HepG2 (cell line): ENCODE measurements around the gene TAPBP. TPM values are rescaled to one million over a fixed set of nuclear protein-coding genes. Genes with fewer than 3 reads are reported as not detected.

Experiments used
- IRX3 ChIP-seq: sonication (generic); formaldehyde crosslinking; IDR thresholded peaks from 2 replicates; pipeline ENCODE4 v1.8.1; 2023; ENCODE audit warnings: mild to moderate bottlenecking, low read depth, missing genetic modification reagents, borderline replicate concordance
- KDM3A ChIP-seq: IDR thresholded peaks from 2 replicates; pipeline ENCODE4 v1.6.1; 2018; ENCODE audit warnings: low read depth, missing compliant biosample characterization
- NPAS2 ChIP-seq: sonication (generic); formaldehyde crosslinking; IDR thresholded peaks from 2 replicates; pipeline ENCODE4 v1.8.0; 2022; ENCODE audit warnings: mild to moderate bottlenecking, missing genetic modification reagents, borderline replicate concordance
- ONECUT2 ChIP-seq: sonication (generic); formaldehyde crosslinking; IDR thresholded peaks from 2 replicates; pipeline ENCODE4 v1.4.0; 2020; ENCODE audit warnings: missing genetic modification reagents
- RBM39 ChIP-seq: fragments of 200-400 bp; formaldehyde crosslinking; IDR thresholded peaks from one replicate; pipeline ENCODE4 v1.6.1; 2018; ENCODE audit warnings: antibody characterized with exemption, mild to moderate bottlenecking, low read depth, low read length; ENCODE audit not compliant: poor library complexity, severe bottlenecking
- RCOR2 ChIP-seq: IDR thresholded peaks from 2 replicates; pipeline ENCODE4 v1.6.1; 2016; ENCODE audit warnings: missing biosample characterization, missing genetic modification reagents
- REPIN1 ChIP-seq: sonication (generic); formaldehyde crosslinking; IDR thresholded peaks from 2 replicates; pipeline ENCODE4 v1.8.0; 2022; ENCODE audit warnings: missing genetic modification reagents, low read depth, mild to moderate bottlenecking, borderline replicate concordance
- RXRA ChIP-seq: sonication (generic); formaldehyde crosslinking; IDR thresholded peaks from 2 replicates; pipeline ENCODE4 v1.5.1; 2020; ENCODE audit warnings: missing genetic modification reagents
- SSRP1 ChIP-seq: IDR thresholded peaks from 2 replicates; pipeline ENCODE4 v1.6.1; 2016; ENCODE audit warnings: control low read depth
- TOPORS ChIP-seq: sonication (generic); formaldehyde crosslinking; IDR thresholded peaks from 2 replicates; pipeline ENCODE4 v1.8.0; 2023; ENCODE audit warnings: mild to moderate bottlenecking, missing genetic modification reagents
- ZBTB38 ChIP-seq: sonication (generic); formaldehyde crosslinking; IDR thresholded peaks from 2 replicates; pipeline ENCODE4 v1.5.1; 2020; ENCODE audit warnings: mild to moderate bottlenecking, missing genetic modification reagents
- ZC3H13 ChIP-seq: sonication (generic); formaldehyde crosslinking; IDR thresholded peaks from 2 replicates; pipeline ENCODE4 v1.8.1; 2023; ENCODE audit warnings: mild to moderate bottlenecking, missing genetic modification reagents, moderate library complexity
- ZNF335 ChIP-seq: sonication (generic); formaldehyde crosslinking; IDR thresholded peaks from 2 replicates; pipeline ENCODE4 v1.4.0; 2020; ENCODE audit warnings: missing genetic modification reagents
- polyA plus RNA-seq, 8 experiments: library from polyadenylated mRNA; depleted of rRNA in 3 of 8; stranded (reverse) in 7 of 8; unstranded in 1 of 8; fragments of >200 nt; fragmentation: Illumina TruSeq in 4 of 8; extraction: Trizol in 4 of 8; gene quantifications; 2 replicates each; pipeline versions ENCODE4 v1.2.1 to v1.2.3, GENCODE V29; 2011 to 2016; ENCODE audit warnings: low read depth in 4 of 8, missing spikeins in 1 of 8, mixed read lengths in 1 of 8; ENCODE audit not compliant: insufficient read depth in 1 of 8
- total RNA-seq, 5 experiments: library from RNA; depleted of rRNA; stranded (reverse); fragments of >200 nt; fragmentation: Illumina TruSeq; extraction: Trizol; gene quantifications; 2 replicates each; pipeline ENCODE4 v1.2.3, GENCODE V29; 2016; ENCODE audit warnings: low read depth in 1 of 5
- TF ChIP-seq, protein P1 (sequence below): sonication (generic); formaldehyde crosslinking; IDR thresholded peaks from 2 replicates; pipeline ENCODE4 v1.4.0; 2020; ENCODE audit warnings: low read depth, mild to moderate bottlenecking, missing genetic modification reagents
- TF ChIP-seq, protein P2 (sequence below): sonication (generic); formaldehyde crosslinking; conservative IDR thresholded peaks from 2 replicates; pipeline ENCODE4 v1.4.0; 2020; ENCODE audit warnings: missing genetic modification reagents
- TF ChIP-seq, protein P3 (sequence below): sonication (generic); formaldehyde crosslinking; conservative IDR thresholded peaks from 2 replicates; pipeline ENCODE4 v1.8.0; 2022; ENCODE audit warnings: low read depth, missing genetic modification reagents
- TF ChIP-seq, protein P4 (sequence below): sonication (generic); formaldehyde crosslinking; IDR thresholded peaks from 2 replicates; pipeline ENCODE4 v1.4.0; 2020; ENCODE audit warnings: mild to moderate bottlenecking, missing genetic modification reagents
- TF ChIP-seq, protein P5 (sequence below): sonication (generic); formaldehyde crosslinking; IDR thresholded peaks from 2 replicates; pipeline ENCODE4 v1.5.1; 2020; ENCODE audit warnings: mild to moderate bottlenecking, missing genetic modification reagents, borderline replicate concordance

Gene TAPBP
- total and polyA plus RNA-seq, 2 of the 13 experiments (the other 11 are each of a cell fraction or from before 2014, with no cell fraction given), result 27.4 to 32.3 TPM

DNA sequence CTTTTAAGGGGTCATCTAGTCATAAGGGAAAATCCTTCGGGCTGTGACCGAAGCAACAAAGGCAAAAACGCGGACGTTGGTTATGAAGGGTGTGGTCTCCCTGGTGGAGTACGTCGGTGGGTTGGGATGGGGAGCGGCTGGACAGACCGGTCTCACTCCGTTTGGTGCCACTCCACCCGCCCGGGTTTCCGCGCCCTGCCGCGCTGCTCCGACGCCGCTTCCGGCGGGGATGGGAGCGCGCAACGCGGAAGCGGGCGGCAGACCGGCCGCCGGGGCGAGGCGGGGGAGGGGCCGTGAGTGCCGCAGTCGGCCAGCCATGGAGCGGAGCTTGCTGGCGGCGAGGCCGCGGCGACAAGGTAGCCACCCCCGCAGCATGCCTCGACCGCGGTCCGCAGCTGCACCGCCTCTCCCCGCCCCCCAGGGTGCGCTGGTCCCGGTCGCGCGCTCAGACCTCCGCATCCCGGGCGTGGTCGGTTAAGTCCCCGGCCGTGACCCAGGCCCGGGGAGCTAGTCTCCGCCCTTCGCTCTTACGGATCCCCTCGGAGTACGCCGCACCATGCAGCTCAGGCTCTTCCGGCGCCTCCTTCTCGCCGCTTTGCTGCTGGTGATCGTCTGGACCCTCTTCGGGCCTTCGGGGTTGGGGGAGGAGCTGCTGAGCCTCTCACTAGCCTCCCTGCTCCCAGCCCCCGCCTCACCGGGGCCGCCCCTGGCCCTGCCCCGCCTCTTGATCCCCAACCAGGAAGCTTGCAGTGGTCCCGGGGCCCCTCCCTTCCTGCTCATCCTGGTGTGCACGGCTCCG, 36.8 kb downstream of the TAPBP start, which contains the start of gene B3GALT4 (continued):
- TF ChIP-seq, protein P1, sequence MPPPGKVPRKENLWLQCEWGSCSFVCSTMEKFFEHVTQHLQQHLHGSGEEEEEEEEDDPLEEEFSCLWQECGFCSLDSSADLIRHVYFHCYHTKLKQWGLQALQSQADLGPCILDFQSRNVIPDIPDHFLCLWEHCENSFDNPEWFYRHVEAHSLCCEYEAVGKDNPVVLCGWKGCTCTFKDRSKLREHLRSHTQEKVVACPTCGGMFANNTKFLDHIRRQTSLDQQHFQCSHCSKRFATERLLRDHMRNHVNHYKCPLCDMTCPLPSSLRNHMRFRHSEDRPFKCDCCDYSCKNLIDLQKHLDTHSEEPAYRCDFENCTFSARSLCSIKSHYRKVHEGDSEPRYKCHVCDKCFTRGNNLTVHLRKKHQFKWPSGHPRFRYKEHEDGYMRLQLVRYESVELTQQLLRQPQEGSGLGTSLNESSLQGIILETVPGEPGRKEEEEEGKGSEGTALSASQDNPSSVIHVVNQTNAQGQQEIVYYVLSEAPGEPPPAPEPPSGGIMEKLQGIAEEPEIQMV, result no peak
- no peak for TF ChIP-seq ONECUT2 (CRISPR knock-in tag)
- TF ChIP-seq, protein P2, sequence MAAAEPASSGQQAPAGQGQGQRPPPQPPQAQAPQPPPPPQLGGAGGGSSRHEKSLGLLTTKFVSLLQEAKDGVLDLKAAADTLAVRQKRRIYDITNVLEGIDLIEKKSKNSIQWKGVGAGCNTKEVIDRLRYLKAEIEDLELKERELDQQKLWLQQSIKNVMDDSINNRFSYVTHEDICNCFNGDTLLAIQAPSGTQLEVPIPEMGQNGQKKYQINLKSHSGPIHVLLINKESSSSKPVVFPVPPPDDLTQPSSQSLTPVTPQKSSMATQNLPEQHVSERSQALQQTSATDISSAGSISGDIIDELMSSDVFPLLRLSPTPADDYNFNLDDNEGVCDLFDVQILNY, result no peak
- no peak for TF ChIP-seq RXRA (CRISPR knock-in tag)
- TF ChIP-seq TOPORS (CRISPR knock-in tag), result no peak
- TF ChIP-seq, protein P3, sequence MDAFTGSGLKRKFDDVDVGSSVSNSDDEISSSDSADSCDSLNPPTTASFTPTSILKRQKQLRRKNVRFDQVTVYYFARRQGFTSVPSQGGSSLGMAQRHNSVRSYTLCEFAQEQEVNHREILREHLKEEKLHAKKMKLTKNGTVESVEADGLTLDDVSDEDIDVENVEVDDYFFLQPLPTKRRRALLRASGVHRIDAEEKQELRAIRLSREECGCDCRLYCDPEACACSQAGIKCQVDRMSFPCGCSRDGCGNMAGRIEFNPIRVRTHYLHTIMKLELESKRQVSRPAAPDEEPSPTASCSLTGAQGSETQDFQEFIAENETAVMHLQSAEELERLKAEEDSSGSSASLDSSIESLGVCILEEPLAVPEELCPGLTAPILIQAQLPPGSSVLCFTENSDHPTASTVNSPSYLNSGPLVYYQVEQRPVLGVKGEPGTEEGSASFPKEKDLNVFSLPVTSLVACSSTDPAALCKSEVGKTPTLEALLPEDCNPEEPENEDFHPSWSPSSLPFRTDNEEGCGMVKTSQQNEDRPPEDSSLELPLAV, result 0 out of 2 replicates have a peak, but pooled peaks have one; percentile 49
- TF ChIP-seq, protein P4, sequence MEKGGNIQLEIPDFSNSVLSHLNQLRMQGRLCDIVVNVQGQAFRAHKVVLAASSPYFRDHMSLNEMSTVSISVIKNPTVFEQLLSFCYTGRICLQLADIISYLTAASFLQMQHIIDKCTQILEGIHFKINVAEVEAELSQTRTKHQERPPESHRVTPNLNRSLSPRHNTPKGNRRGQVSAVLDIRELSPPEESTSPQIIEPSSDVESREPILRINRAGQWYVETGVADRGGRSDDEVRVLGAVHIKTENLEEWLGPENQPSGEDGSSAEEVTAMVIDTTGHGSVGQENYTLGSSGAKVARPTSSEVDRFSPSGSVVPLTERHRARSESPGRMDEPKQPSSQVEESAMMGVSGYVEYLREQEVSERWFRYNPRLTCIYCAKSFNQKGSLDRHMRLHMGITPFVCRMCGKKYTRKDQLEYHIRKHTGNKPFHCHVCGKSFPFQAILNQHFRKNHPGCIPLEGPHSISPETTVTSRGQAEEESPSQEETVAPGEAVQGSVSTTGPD (CRISPR knock-in tag), result no peak
- TF ChIP-seq IRX3 (CRISPR knock-in tag), result 0 out of 2 replicates have a peak, but pooled peaks have one; percentile 36
- 0 out of 2 replicates have a peak, but pooled peaks have one; percentile 20 for TF ChIP-seq KDM3A (CRISPR knock-in tag)
- TF ChIP-seq, protein P5, sequence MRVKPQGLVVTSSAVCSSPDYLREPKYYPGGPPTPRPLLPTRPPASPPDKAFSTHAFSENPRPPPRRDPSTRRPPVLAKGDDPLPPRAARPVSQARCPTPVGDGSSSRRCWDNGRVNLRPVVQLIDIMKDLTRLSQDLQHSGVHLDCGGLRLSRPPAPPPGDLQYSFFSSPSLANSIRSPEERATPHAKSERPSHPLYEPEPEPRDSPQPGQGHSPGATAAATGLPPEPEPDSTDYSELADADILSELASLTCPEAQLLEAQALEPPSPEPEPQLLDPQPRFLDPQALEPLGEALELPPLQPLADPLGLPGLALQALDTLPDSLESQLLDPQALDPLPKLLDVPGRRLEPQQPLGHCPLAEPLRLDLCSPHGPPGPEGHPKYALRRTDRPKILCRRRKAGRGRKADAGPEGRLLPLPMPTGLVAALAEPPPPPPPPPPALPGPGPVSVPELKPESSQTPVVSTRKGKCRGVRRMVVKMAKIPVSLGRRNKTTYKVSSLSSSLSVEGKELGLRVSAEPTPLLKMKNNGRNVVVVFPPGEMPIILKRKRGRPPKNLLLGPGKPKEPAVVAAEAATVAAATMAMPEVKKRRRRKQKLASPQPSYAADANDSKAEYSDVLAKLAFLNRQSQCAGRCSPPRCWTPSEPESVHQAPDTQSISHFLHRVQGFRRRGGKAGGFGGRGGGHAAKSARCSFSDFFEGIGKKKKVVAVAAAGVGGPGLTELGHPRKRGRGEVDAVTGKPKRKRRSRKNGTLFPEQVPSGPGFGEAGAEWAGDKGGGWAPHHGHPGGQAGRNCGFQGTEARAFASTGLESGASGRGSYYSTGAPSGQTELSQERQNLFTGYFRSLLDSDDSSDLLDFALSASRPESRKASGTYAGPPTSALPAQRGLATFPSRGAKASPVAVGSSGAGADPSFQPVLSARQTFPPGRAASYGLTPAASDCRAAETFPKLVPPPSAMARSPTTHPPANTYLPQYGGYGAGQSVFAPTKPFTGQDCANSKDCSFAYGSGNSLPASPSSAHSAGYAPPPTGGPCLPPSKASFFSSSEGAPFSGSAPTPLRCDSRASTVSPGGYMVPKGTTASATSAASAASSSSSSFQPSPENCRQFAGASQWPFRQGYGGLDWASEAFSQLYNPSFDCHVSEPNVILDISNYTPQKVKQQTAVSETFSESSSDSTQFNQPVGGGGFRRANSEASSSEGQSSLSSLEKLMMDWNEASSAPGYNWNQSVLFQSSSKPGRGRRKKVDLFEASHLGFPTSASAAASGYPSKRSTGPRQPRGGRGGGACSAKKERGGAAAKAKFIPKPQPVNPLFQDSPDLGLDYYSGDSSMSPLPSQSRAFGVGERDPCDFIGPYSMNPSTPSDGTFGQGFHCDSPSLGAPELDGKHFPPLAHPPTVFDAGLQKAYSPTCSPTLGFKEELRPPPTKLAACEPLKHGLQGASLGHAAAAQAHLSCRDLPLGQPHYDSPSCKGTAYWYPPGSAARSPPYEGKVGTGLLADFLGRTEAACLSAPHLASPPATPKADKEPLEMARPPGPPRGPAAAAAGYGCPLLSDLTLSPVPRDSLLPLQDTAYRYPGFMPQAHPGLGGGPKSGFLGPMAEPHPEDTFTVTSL (CRISPR knock-in tag), result no peak
- no peak for TF ChIP-seq NPAS2
- no peak for TF ChIP-seq ZNF335 (CRISPR knock-in tag)
- TF ChIP-seq REPIN1 (CRISPR knock-in tag), result no peak
- peak; percentile 89 for TF ChIP-seq ZBTB38 (CRISPR knock-in tag)
- peak; percentile 71 for TF ChIP-seq ZC3H13 (CRISPR knock-in tag)
- TF ChIP-seq SSRP1 (CRISPR knock-in tag), result peak; percentile 27
- TF ChIP-seq RCOR2 (CRISPR knock-in tag), result no peak
- peak; percentile 54 for TF ChIP-seq RBM39
